GM21360 (cell line): ENCODE data around the gene CPT1B.

Experiments used
- ATAC-seq: cut with Tn5 transposase; IDR thresholded peaks from one replicate; pipeline ENCODE4 v1.9.1; 2021; ENCODE audit warnings: mild to moderate bottlenecking, moderate library complexity; ENCODE audit not compliant: unreplicated experiment

The CPT1B gene

GRCh38 chr22:50571264-50572175 lies 6.7 kb downstream of the CPT1B start:
- no peak for ATAC-seq

- no peak for ATAC-seq
These were observed 7.4 kb downstream of the CPT1B start for GRCh38 chr22:50570861-50571260.

- no peak for ATAC-seq
These were observed 8.2 kb downstream of the CPT1B start for GRCh38 chr22:50569896-50570535.

GRCh38 chr22:50569041-50569459 lies 9.2 kb downstream of the CPT1B start:
- no peak for ATAC-seq

GRCh38 chr22:50568626-50569025 lies 9.6 kb downstream of the CPT1B start:
- no peak for ATAC-seq

- no peak for ATAC-seq
These were observed 10.4 kb downstream of the CPT1B start for GRCh38 chr22:50567721-50568252.

- ATAC-seq: no peak
These were observed 13.9 kb downstream of the CPT1B start for GRCh38 chr22:50564289-50564688.

- no peak for ATAC-seq
These were observed 14.6 kb downstream of the CPT1B start for GRCh38 chr22:50563413-50564160.

GRCh38 chr22:50562523-50563412 lies 15.5 kb downstream of the CPT1B start, which contains the start of gene SYCE3:
SYCE3 (minus strand) TSS chr22:50562919; CDS start chr22:50556405, 6,514 bp downstream.
- peak; percentile 90 for ATAC-seq

- ATAC-seq: no peak
These were observed 16.5 kb downstream of the CPT1B start for GRCh38 chr22:50561401-50562358.

- no peak for ATAC-seq
These were observed 18.2 kb downstream of the CPT1B start for GRCh38 chr22:50560034-50560433.

GRCh38 chr22:50556703-50557102 lies 21.5 kb downstream of the CPT1B start:
- ATAC-seq: no peak

GRCh38 chr22:50553310-50553709 lies 24.9 kb downstream of the CPT1B start:
- ATAC-seq: no peak

GRCh38 chr22:50551160-50551752 lies 27.0 kb downstream of the CPT1B start:
- no peak for ATAC-seq

GRCh38 chr22:50550395-50550794 lies 27.8 kb downstream of the CPT1B start:
- no peak for ATAC-seq

- ATAC-seq: no peak
These were observed 29.1 kb downstream of the CPT1B start for GRCh38 chr22:50548921-50549790.

GRCh38 chr22:50548040-50548920 lies 29.9 kb downstream of the CPT1B start:
- no peak for ATAC-seq
